ENCODE measurements around the gene TCF4. TPM values are rescaled to one million over a fixed set of nuclear protein-coding genes. Genes with fewer than 3 reads are reported as not detected.

Gene TCF4
- total RNA-seq, 4 donors from 2014 or later, result 80.9 to 172 (median 94.0) TPM

DNA sequence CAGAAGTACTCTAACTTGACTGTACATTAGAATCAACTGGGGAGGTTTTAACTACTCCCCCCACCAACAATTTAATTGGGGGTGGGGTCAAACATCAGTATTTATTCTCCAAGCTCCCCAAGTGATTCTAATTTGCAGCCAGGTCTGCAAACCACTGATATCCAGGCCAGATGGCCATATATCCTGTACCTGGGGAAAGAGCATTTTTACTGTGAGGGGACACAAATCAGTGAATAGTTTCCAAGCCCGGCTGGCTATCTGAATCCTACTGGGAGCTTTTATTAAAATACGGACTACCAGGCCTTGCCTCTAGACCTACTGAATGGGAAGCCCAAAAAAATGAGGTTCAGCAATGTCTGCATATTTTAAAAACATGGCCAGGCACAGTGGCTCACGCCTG lies 88.5 kb downstream of the TCF4 start:
- Histone ChIP-seq H3K27me3 (no peaks in the 10 kb centered on the region), H3K4me1 (peaks cover 4% of the 10 kb centered on the region), H3K27ac (no peak overlapping the region), H3K9me3 (no peaks in the 10 kb centered on the region), H3K36me3 (no peaks in the 10 kb centered on the region), H3K4me3 (no peak overlapping the region)
- 91% methylated on average over 3 of the region's 3 CpGs for WGBS
- no peak for TF ChIP-seq POLR2A (IDR thresholded peaks at IDR 0.05)
- TF ChIP-seq, protein P1, sequence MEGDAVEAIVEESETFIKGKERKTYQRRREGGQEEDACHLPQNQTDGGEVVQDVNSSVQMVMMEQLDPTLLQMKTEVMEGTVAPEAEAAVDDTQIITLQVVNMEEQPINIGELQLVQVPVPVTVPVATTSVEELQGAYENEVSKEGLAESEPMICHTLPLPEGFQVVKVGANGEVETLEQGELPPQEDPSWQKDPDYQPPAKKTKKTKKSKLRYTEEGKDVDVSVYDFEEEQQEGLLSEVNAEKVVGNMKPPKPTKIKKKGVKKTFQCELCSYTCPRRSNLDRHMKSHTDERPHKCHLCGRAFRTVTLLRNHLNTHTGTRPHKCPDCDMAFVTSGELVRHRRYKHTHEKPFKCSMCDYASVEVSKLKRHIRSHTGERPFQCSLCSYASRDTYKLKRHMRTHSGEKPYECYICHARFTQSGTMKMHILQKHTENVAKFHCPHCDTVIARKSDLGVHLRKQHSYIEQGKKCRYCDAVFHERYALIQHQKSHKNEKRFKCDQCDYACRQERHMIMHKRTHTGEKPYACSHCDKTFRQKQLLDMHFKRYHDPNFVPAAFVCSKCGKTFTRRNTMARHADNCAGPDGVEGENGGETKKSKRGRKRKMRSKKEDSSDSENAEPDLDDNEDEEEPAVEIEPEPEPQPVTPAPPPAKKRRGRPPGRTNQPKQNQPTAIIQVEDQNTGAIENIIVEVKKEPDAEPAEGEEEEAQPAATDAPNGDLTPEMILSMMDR (IDR thresholded peaks at IDR 0.05), result no peak
- no peak for DNase-seq (ENCODE audit: low spot score in 2 of 2)

DNA sequence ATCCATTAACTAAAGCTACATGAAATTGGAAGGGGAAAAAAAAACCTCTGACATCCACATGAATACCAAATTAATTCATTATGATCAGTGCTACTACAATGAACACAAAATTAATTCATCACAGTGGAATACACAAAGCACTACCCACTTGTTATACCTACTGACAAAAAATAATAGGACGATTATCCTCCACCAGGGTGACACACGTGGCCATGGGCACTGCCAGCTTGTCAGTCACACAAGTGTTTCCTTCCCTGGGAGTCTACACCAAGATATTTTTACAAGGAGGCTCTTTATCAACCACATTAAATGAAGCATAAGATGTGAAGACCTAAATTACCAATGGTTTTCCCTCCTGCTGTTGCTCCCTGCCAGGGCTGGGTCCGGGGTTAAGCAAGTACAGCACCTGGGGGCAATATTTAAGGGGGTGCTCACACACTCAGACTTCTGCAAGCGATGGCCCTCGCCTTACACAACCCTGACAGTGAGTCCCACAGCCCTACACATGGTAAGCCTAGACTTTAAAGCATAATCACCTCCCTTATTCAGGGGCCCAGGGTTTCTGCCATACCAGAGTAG lies 90.1 kb downstream of the TCF4 start:
- H3K4me1 ChIP-seq, result peaks cover 4% of the 10 kb centered on the region
- H3K4me3 ChIP-seq, result no peak overlapping the region
- WGBS, result 66% methylated on average over 5 of the region's 5 CpGs
- no peaks in the 10 kb centered on the region for H3K27me3 ChIP-seq
- no peak for DNase-seq (ENCODE audit: low spot score in 2 of 2)
- no peak overlapping the region for H3K27ac ChIP-seq
- H3K36me3 ChIP-seq, result no peaks in the 10 kb centered on the region
- no peaks in the 10 kb centered on the region for H3K9me3 ChIP-seq
- TF ChIP-seq POLR2A (IDR thresholded peaks at IDR 0.05), result no peak
- no peak for TF ChIP-seq EP300 (IDR thresholded peaks at IDR 0.05)
- TF ChIP-seq, protein P1 (IDR thresholded peaks at IDR 0.05), result no peak
- no peak for TF ChIP-seq POLR2AphosphoS5 (IDR thresholded peaks at IDR 0.05)

DNA sequence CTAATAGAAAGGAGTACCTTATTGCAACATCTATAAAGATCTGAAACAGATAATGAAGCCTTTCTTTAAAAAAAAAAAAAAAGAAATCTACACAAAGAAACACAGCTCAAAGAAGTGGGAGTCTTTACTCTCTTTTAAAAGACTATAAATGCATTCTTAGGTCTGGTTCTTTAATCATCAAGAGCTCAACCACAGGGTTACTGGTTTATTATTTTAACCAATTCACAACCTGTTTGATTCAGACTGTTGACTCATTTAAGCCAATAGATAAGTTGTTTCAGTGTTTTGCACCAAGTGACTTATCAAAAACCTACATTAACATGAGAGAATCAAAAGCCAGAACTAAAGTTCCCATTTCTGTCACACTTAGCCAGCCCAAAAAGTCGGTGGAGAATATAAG lies 93.1 kb downstream of the TCF4 start:
- no peak for TF ChIP-seq POLR2AphosphoS5 (IDR thresholded peaks at IDR 0.05)
- TF ChIP-seq POLR2A (IDR thresholded peaks at IDR 0.05), result no peak
- TF ChIP-seq, protein P1 (IDR thresholded peaks at IDR 0.05), result no peak
- TF ChIP-seq EP300 (IDR thresholded peaks at IDR 0.05), result no peak

DNA sequence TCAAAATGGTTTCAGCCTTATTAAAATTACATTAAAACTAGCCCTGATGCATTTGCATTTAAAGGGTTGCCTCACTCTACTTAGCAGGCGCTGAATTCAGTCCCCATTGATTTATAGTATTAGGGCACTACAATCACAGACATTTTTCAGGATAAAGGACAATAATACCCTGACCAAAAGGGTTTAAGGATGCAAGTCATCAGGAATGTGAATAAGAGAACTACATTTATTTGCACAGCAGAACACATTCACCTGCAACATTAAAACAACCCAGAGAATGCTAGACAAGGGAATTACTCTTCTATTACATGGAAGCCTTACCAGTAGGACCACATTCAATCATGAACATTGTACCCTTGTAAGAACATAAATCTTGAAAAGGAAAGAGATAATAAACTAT lies 93.6 kb downstream of the TCF4 start:
- 94% methylated on average over 1 of the region's 1 CpG for WGBS
- no peak for TF ChIP-seq POLR2A (IDR thresholded peaks at IDR 0.05)
- TF ChIP-seq, protein P1 (IDR thresholded peaks at IDR 0.05), result no peak
- no peak for TF ChIP-seq EP300 (IDR thresholded peaks at IDR 0.05)
- no peak for TF ChIP-seq POLR2AphosphoS5 (IDR thresholded peaks at IDR 0.05)
- no peaks in the 10 kb centered on the region for H3K27me3 ChIP-seq

More for the DNA sequence above, 93.1 kb downstream of the TCF4 start:
- no peak overlapping the region for H3K4me3 ChIP-seq
- H3K9me3 ChIP-seq, result no peaks in the 10 kb centered on the region
- H3K27me3 ChIP-seq, result no peaks in the 10 kb centered on the region
- no peak for DNase-seq (ENCODE audit: low spot score in 2 of 2)
- no peak overlapping the region for H3K27ac ChIP-seq
- H3K4me1 ChIP-seq, result no peaks in the 10 kb centered on the region
- no peaks in the 10 kb centered on the region for H3K36me3 ChIP-seq
- 80% methylated on average over 1 of the region's 1 CpG for WGBS

DNA sequence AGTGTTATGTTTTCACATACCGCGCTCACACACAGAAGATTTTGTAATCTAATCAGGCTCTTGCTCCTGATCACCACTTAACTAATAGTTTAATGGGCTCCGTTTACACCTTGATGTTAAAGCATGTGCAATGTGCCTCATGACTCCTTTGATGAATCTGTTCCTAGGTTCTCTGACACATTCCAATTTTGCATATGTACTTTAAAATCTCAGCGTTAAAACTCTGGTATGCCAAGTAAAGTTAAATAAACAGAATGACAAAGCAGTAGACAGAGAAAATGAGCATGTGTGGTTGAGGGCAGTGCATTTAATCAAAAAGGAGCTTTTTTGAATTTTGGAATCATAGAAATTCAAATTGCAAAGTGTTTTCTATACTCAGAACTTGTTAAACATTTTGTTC lies 96.4 kb downstream of the TCF4 start:
- DNase-seq (ENCODE audit: low spot score in 2 of 2), result no peak
- WGBS, result 86% methylated on average over 4 of the region's 4 CpGs
- Histone ChIP-seq H3K27me3 (no peaks in the 10 kb centered on the region), H3K4me3 (no peak overlapping the region), H3K36me3 (no peaks in the 10 kb centered on the region), H3K27ac (no peak overlapping the region), H3K9me3 (no peaks in the 10 kb centered on the region), H3K4me1 (peaks cover 8% of the 10 kb centered on the region)
- TF ChIP-seq EP300 (IDR thresholded peaks at IDR 0.05), result no peak
- no peak for TF ChIP-seq POLR2AphosphoS5 (IDR thresholded peaks at IDR 0.05)
- TF ChIP-seq, protein P1 (IDR thresholded peaks at IDR 0.05), result no peak
- TF ChIP-seq POLR2A (IDR thresholded peaks at IDR 0.05), result no peak

More for the DNA sequence above, 93.6 kb downstream of the TCF4 start:
- Histone ChIP-seq H3K9me3 (no peaks in the 10 kb centered on the region), H3K27ac (no peak overlapping the region), H3K36me3 (no peaks in the 10 kb centered on the region), H3K4me1 (no peaks in the 10 kb centered on the region), H3K4me3 (no peak overlapping the region)
- DNase-seq (ENCODE audit: low spot score in 2 of 2), result no peak

All from suprapubic skin (tissue), 4 donors.